CD1c-positive myeloid dendritic cell (primary cell): ENCODE results near the gene KNSTRN.

Source experiments
- DNase-seq: peaks from one replicate; pipeline ENCODE4 v3.0.0-alpha.2; 2016; ENCODE audit errors: extremely low spot score

Gene KNSTRN, protein sequence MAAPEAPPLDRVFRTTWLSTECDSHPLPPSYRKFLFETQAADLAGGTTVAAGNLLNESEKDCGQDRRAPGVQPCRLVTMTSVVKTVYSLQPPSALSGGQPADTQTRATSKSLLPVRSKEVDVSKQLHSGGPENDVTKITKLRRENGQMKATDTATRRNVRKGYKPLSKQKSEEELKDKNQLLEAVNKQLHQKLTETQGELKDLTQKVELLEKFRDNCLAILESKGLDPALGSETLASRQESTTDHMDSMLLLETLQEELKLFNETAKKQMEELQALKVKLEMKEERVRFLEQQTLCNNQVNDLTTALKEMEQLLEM

DNA sequence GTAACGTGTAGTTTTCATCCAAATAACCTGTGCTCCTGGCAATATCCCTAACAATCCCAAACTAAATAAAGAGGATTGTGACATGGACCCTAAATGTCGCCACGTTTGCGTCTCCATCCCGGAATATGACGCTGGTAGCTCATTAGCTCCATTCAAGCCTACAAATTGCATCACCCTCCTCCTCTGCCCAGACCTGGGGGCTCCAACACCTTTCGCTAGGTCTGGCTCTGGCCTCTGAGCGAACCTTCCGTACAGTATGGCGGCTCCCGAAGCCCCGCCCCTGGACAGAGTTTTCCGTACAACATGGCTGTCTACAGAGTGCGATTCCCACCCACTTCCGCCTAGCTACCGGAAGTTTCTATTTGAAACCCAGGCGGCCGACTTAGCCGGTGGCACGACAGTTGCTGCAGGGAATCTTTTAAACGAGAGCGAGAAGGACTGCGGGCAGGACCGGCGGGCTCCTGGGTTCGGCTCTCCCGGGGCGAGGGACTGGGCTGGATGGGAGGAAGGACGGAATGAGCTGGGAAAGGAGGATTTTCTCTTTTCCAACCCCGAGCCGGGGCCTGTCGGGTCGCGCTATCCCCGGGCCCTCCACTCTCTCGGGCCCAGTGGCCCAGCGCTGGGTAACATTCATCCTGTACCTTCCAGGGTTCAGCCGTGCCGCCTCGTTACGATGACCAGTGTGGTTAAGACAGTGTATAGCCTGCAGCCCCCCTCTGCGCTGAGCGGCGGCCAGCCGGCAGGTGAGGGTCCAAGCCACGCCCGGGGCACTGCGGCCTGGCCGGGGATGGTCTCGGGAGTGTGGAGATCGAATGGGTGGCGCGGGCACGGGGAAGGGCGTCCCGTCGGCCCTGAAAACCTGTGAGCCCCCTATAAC, at the start of gene KNSTRN:
Gene KNSTRN (plus strand): TSS at position 142 of the 877 bp plus-strand sequence. CDS start 115 bp downstream, at position 257.
- peak; percentile 96 for DNase-seq

DNA sequence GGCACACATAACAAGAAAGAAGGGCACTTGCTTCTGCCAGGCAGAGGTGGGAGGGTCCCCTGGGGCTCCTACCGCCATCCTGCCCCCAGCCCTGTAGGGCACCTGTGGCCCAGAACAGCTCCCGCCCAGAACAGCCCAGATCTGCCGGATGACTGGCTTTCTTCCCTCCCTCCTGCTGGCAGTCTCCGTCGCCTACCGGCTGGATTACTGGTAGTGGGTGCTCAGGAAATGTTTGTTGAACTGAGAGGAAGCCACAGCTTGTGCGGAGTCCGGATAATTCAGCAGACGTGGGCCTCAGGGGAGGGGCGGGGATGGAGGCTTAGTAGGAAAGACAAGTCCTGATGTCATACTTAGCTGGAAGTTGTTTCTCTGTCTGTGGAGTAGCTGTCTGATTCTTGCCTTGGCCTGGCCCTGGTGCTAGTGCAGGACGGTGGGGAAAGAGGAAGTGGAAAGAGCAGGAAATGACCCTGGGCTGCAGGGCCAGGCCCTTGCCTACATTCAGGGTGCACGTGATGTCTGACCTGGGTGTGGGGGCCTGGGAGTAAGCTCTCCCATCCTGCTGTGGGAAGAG, 48.5 kb upstream of the KNSTRN start:
- DNase-seq = peak; percentile 95

GRCh38 chr15:40334541-40334940, 48.0 kb upstream of the KNSTRN start:
- no peak for DNase-seq

GRCh38 chr15:40334941-40335795, 47.4 kb upstream of the KNSTRN start:
- DNase-seq = peak; percentile 74

- no peak for DNase-seq
Measured at GRCh38 chr15:40335938-40336743, 46.4 kb upstream of the KNSTRN start.

DNA sequence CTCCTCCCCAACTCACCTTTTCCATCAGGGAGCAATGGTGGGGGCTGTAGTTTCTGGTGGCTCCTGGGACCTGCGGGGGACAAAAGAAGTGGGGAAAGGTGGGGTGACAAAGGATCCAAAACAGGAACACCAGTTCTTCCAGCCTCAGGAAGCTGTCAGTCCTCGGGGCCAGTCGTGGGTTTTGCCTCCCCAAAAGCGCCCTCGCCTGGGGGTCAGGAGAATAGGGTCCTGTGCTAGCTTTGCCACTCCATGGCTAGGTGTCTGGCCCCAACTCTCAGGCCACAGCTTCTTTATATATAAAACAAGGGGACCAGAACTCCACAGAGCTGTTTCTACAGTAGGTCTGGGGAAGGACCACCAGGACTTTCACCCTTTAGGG, 45.8 kb upstream of the KNSTRN start:
- DNase-seq = peak; percentile 62

GRCh38 chr15:40337597-40337996, 44.9 kb upstream of the KNSTRN start:
- DNase-seq = no peak

DNA sequence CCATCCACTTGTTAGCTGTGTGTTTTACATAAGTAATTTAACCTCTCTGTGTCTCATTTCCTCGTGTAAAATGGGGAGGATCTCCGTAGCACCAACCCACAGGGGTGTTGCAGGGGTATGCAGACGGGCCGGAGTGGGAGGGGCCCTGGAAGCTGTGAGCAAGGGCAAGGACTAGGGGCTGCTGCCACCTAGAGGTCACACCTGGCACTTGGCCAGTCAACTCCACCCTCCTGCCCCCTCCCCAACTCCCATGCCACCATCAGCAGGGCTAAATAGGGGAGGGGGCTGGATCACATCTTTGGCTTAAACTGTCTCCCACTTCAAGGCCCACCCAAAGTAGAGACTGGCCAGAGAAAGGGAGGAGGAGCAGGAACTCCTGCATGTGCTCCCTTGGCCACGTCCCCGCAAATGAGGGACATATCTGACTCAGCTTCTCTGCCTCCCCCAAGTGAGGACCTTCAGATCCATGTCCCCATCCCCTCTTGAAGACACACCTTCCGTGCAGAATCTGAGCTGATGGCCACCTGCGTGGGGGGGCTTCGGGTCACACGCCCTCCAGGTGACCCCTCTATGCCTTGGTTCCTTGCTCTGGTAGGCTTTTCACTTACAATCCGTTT, 44.4 kb upstream of the KNSTRN start:
- peak; percentile 85 for DNase-seq

- DNase-seq = no peak
Measured at GRCh38 chr15:40338921-40339620, 43.5 kb upstream of the KNSTRN start.

DNA sequence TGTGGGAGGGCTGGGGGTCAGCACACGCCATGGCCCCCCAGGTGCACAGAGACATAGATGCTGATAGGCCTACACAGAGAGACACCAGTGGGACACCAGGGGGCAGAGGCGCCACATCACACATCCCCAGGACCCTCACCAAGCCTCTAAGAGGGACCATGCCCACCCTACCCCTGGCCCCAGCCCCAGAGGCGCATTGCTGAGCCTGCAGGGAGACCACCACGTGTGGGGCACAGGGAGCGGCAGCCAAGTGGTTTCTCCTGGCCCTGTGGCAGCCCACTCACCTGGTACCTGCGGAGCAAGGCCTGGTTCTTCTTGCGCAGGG, 42.9 kb upstream of the KNSTRN start:
- no peak for DNase-seq

- no peak for DNase-seq
Measured at GRCh38 chr15:40340038-40340739, 42.3 kb upstream of the KNSTRN start.

DNA sequence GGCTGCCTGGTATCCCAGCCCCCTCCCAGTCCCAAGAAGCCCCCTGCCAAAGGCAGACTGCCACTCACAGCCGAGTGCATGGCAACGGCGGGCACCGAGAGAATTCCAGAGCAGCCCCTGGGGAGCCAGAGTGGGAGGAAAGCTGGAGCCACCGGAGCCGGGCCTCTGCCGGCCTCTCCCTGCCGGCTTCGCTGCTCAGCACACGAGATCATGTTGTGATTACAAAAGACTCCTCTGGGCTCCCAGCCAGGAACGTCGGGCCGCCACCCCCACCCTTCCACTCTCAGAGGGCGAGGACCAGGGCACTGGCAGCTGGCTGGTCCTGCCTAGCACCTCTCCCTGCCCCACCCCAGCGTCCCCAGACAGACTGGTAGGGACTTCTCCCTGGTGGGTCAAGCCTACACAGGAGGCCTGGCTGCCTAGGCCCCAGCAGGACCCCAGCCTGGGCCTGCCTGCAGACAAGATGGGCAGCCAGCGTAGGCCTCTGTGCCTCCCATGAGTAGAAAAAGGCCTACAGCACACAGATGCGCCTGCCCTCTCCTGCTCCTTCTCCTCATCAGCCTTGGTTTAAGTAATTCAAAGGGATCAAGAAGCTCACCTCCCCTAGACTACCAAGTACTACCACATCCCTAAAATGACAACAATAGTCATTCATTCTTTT, 41.7 kb upstream of the KNSTRN start, which contains the start of gene CCDC9B:
Gene CCDC9B (minus strand): TSS at position 200 of the 661 bp plus-strand sequence. CDS start 120 bp downstream, at position 80.
- DNase-seq = peak; percentile 78

DNA sequence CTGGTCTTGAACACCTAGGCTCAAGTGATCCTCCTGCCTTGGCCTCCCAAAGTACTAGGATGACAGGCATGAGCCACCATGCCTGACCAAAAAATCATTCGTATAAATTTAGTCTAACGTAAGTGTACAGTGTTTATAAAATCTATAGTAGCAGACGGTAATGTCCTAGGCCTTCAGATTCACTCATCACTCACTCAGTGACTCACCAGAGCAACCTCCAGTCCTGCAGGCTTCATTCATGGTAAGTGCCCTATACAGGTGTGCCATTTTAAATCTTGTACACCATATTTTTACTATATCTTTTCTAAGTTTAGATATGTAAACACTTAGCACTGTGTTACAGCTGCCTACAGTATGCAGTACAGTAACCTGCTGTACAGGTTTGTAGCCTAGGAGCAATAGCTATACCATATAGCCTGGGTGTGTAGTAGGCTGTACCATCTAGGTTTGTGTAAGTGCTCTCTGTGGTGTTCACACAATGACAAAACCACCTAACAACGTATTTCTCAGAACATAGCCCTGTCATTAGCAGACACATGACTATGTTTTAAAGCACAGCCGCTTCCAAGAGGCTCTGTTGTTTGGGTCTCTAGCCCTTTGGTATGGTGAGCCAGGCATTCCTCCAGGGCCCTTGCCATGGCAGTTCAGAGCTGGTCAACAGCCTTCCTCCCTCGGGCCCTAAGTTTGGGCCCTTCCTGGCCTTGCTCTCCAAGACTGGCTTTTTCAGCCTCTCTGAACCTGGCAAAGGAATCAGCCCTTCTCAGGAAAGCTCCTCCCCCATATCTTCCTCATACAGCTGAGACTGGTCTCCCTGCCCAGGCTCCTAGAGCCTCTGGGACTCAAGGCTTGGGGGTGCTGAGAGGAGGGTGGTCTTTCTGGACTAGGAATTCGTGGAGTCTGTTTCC, 39.9 kb upstream of the KNSTRN start:
- DNase-seq = no peak

DNA sequence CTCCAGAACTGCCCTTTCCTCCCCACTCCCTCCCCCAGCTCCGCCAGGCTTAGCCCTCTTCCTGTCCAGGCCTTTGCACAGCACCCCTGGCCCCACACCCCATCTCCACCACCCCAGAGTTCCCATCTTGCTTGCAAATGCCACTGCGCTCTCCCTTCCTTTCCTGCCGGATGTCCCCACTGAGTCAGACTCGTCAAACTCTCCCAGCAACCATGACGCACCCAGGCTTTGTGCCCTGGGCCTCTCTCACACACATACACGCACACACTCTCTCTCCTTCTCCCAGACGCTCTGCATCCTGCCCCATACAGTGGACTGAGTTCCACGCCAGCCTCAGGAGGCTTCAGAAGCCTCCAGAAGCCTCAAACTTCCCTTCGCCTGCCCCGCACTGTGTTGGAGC, 39.0 kb upstream of the KNSTRN start:
- DNase-seq = no peak

DNA sequence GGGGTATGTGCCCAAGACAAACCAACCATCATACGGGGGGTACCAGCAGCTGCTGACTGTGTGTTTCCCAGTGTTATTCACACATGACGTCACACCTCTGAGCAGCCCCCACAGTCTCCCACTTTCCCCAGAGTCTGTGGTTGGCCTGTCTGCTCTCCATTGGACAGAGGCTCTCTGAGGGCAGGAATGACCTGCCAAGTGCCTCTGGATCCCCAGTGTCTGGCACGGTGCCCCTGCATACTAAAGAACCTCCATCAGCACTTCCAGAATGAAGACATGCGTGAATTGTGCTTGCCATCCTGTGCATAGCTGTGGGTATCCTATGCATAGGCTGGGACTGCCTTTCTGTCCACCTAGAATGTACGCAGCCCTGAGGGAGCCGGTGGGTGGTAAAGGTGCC, 38.3 kb upstream of the KNSTRN start:
- DNase-seq = no peak

DNA sequence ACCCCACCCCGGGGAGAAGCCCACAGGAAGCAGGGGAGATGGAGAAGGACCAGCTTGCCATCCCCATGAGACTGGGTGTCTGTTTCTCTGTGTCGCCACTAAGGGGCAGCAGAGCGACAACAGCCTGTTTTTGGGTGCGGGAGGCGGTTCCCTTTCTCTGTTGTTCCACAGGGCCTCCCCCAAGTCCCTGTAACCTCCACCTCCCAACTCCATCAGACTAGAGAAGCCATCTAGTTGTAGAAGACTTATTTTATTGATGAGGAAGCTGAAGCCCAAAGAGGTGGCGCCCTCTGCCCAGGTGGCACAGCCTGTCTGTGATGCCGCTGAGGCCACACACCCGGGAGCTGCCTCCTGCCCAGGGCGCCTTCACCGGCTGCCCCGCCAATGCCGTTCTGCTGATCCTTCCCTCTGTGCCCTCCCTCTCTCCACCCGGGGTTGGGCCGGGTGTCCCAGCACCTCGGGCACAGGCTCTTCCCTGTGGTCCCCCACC, 37.8 kb upstream of the KNSTRN start:
- DNase-seq = peak; percentile 76

DNA sequence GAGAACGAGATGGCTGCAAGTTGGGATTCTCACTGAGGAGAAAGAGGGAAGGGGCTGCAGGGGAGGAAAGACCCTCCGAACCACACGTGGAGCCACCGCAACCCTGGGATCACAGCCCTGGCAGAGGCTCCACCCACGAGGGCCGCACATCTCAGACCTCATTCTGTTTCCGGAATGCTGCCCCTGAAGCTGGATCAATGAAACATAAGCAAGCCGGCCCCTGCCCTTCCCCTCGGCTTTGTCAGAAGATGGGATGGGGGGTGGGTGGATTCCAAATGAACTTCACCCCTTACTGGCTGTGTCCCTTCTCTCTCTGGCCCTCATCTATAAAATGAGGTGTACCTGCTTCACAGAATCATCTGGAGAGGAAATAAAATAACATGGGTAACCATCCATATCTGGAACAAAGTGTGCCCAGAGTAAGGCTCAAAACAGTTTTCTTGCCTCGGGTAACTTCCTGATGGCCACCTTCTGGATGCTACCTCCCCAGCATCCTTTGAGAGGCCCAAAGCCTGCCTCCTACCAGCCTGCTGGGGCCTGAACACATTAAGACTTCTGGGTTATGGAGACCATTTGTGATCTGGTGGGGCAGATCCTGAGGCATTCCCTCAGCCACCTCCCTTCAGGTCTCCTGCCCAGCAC, 37.2 kb upstream of the KNSTRN start:
- no peak for DNase-seq
